Keratinocyte (primary cell): ENCODE data around the gene DHDDS. TPM values are rescaled to one million over a fixed set of nuclear protein-coding genes. Genes with fewer than 3 reads are reported as not detected.
"Not testable (repeated sequence)": the region's sequence is repeated elsewhere in the genome, so short reads cannot be mapped to it uniquely, and the experiment has no call there.

ENCODE experiments used
- DNase-seq: peaks from one replicate; pipeline ENCODE4 v3.0.0-alpha.2; 2011; ENCODE audit warnings: low read depth, missing footprints, low spot score
- FAIRE-seq: peaks from 2 replicates; lab custom pipeline; 2011; peaks lifted over from hg19 to GRCh38; lab: Jason Lieb, UNC
- H2AFZ ChIP-seq: 2 replicates; pipeline ENCODE4 v1.6.0; 2012; ENCODE audit warnings: low read length, control low read depth, inconsistent platforms; ENCODE audit not compliant: control insufficient read depth
- H3K27ac ChIP-seq: 2 replicates; pipeline ENCODE4 v1.5.1; 2011; ENCODE audit warnings: low read length; ENCODE audit not compliant: control insufficient read depth, insufficient read depth
- H3K27me3 ChIP-seq: 3 replicates; pipeline ENCODE4 v1.6.0; 2011; ENCODE audit warnings: low read length; ENCODE audit not compliant: control insufficient read depth, insufficient read depth; ENCODE audit errors: extremely low read depth
- H3K36me3 ChIP-seq, 2 experiments: 2 replicates in 1 of 2; 3 replicates in 1 of 2; pipeline ENCODE4 v1.5.1; 2011; ENCODE audit warnings: low read length in 2 of 2, mild to moderate bottlenecking in 1 of 2; ENCODE audit not compliant: control insufficient read depth in 2 of 2, insufficient read depth in 2 of 2; ENCODE audit errors: extremely low read depth in 1 of 2
- H3K4me1 ChIP-seq: 3 replicates; pipeline ENCODE4 v1.5.1; 2011; ENCODE audit warnings: low read length; ENCODE audit not compliant: control insufficient read depth, insufficient read depth; ENCODE audit errors: extremely low read depth
- H3K4me2 ChIP-seq: 3 replicates; pipeline ENCODE4 v1.6.0; 2011; ENCODE audit warnings: low read depth, low read length; ENCODE audit not compliant: control insufficient read depth, insufficient read depth; ENCODE audit errors: extremely low read depth
- H3K4me3 ChIP-seq, 3 experiments: fragments of 200-600 bp in 1 of 3; sonication (generic) in 1 of 3; 2 replicates in 2 of 3; 3 replicates in 1 of 3; pipeline ENCODE4 v1.5.1; 2011 to 2016; ENCODE audit warnings: low read length in 3 of 3, mild to moderate bottlenecking in 3 of 3, control low read depth in 2 of 3, inconsistent platforms in 1 of 3, low read depth in 1 of 3, mixed read lengths in 1 of 3, mixed run types in 1 of 3, moderate library complexity in 1 of 3; ENCODE audit not compliant: control insufficient read depth in 2 of 3, insufficient read depth in 2 of 3; ENCODE audit errors: extremely low read depth in 1 of 3
- H3K79me2 ChIP-seq: 2 replicates; pipeline ENCODE4 v1.6.0; 2012; ENCODE audit warnings: low read length; ENCODE audit not compliant: control insufficient read depth, insufficient read depth
- H3K9ac ChIP-seq: 3 replicates; pipeline ENCODE4 v1.6.0; 2011; ENCODE audit warnings: low read length; ENCODE audit not compliant: control insufficient read depth, insufficient read depth; ENCODE audit errors: extremely low read depth
- H3K9me1 ChIP-seq: 3 replicates; pipeline ENCODE4 v1.6.0; 2011; ENCODE audit warnings: low read length; ENCODE audit not compliant: control insufficient read depth, insufficient read depth; ENCODE audit errors: extremely low read depth
- H3K9me3 ChIP-seq: 2 replicates; pipeline ENCODE4 v1.5.1; 2012; ENCODE audit warnings: low read depth, low read length; ENCODE audit not compliant: control insufficient read depth
- H4K20me1 ChIP-seq: 3 replicates; pipeline ENCODE4 v1.6.0; 2011; ENCODE audit warnings: low read length; ENCODE audit not compliant: control insufficient read depth, insufficient read depth; ENCODE audit errors: extremely low read depth
- CTCF ChIP-seq, 3 experiments: IDR thresholded peaks in 1 of 3; conservative IDR thresholded peaks in 1 of 3; optimal IDR thresholded peaks in 1 of 3; 2 replicates in 2 of 3; 3 replicates in 1 of 3; pipeline versions ENCODE3 to v1.5.1; 2011; ENCODE audit warnings: low read length in 3 of 3, mild to moderate bottlenecking in 3 of 3, moderate library complexity in 2 of 3, control low read depth in 1 of 3, inconsistent platforms in 1 of 3; ENCODE audit not compliant: insufficient read depth in 2 of 3; ENCODE audit errors: extremely low read depth in 1 of 3
- EZH2 ChIP-seq: IDR thresholded peaks from one replicate; pipeline ENCODE4 v1.6.1; 2012; ENCODE audit warnings: inconsistent platforms, mild to moderate bottlenecking, low read length, moderate library complexity
- dilution Hi-C: fragments of 300-500 bp; cut with MboI; formaldehyde crosslinking; loops from one replicate; pipeline ENCODE4 v1.7.0; 2020; ENCODE audit warnings: low sequenced_read_pairs; ENCODE audit not compliant: extremely low pct_ligation_motif_present
- polyA minus RNA-seq, 3 experiments: library from RNA; depleted of rRNA, polyadenylated mRNA; stranded (reverse); fragments of >200 nt; gene quantifications; 1 replicate in 1 of 3; 2 replicates in 1 of 3; 3 replicates in 1 of 3; pipeline ENCODE4 v1.2.3, GENCODE V29; 2011
- polyA plus RNA-seq, 5 experiments: library from polyadenylated mRNA; depleted of rRNA in 3 of 5; stranded (reverse) in 3 of 5; stranded (forward) in 1 of 5; unstranded in 1 of 5; fragments of >200 nt; gene quantifications; 1 replicate in 1 of 5; 2 replicates in 3 of 5; 3 replicates in 1 of 5; pipeline versions ENCODE4 v1.2.1 to v1.2.3, GENCODE V29; 2011 to 2012; ENCODE audit warnings: missing spikeins in 2 of 5, low read depth in 1 of 5, low replicate concordance in 1 of 5

The DHDDS gene
- polyA plus RNA-seq (39.5 to 56.5 TPM (median 41.2 TPM) in 3 replicates), polyA minus RNA-seq (33.5 to 46.8 TPM (median 39.8 TPM) in 3 replicates)
- 37.9 TPM for polyA plus RNA-seq (2011; ENCODE audit: low read depth)
- polyA plus RNA-seq (2011; cell fraction: cytosol; rRNA removed): 31.3 and 36.1 TPM in 2 replicates
- 74.9 and 81.9 TPM in 2 replicates for polyA plus RNA-seq (2011; cell fraction: nucleus; rRNA removed)
- polyA plus RNA-seq (2012; ENCODE audit: low replicate concordance): 28.7 and 41.6 TPM in 2 replicates
- polyA minus RNA-seq (2011; cell fraction: cytosol; rRNA and poly(A)+ RNA removed): 33.0 TPM
- polyA minus RNA-seq (2011; cell fraction: nucleus; rRNA and poly(A)+ RNA removed): 27.5 and 48.2 TPM in 2 replicates

GRCh38 chr1:26431979-26432695 is at the start of gene DHDDS:
TSS of gene DHDDS (plus strand) at chr1:26432321. CDS start at chr1:26432946, 625 bp downstream.
- FAIRE-seq: peak; percentile 88
- dilution Hi-C loops: no loop called here

GRCh38 chr1:26384076-26384475 is 48.0 kb upstream of the DHDDS start:
- H3K9ac ChIP-seq: no peak overlapping the region
- no peaks in the 10 kb centered on the region for H3K27me3 ChIP-seq
- H4K20me1 ChIP-seq: no peaks in the 10 kb centered on the region
- H3K27ac ChIP-seq: no peak overlapping the region
- dilution Hi-C loops: no loop called here
- H3K9me3 ChIP-seq: no peaks in the 10 kb centered on the region
- H3K4me1 ChIP-seq: peaks cover 2% of the 10 kb centered on the region
- no peaks in the 10 kb centered on the region for H3K9me1 ChIP-seq
- H3K4me3 ChIP-seq: no peak overlapping the region
- H3K79me2 ChIP-seq: no peaks in the 10 kb centered on the region
- no peaks in the 10 kb centered on the region for H3K36me3 ChIP-seq
- TF ChIP-seq EZH2 (no peak), CTCF (optimal IDR thresholded peaks at IDR 0.05 in 1 of 3, IDR thresholded peaks at IDR 0.05 in 1 of 3, conservative IDR thresholded peaks at IDR 0.05 in 1 of 3; ENCODE audit: extremely low read depth in 1 of 3, insufficient read depth in 2 of 3, low read length in 3 of 3) (no peak)
- H3K4me2 ChIP-seq: no peak overlapping the region
- FAIRE-seq (no peak), DNase-seq (no peak)
- no peak overlapping the region for H2AFZ ChIP-seq

More at GRCh38 chr1:26431979-26432695, at the start of gene DHDDS:
- H3K36me3 ChIP-seq: peaks cover 4 to 14% of the 10 kb centered on the region in 2 experiments
- H3K27me3 ChIP-seq: no peaks in the 10 kb centered on the region
- peak within 1 kb of the TSS; percentile 100 for H2AFZ ChIP-seq
- H3K9me1 ChIP-seq: no peaks in the 10 kb centered on the region
- peak within 1 kb of the TSS; percentile 92 for H3K9ac ChIP-seq
- no peaks in the 10 kb centered on the region for H4K20me1 ChIP-seq
- H3K9me3 ChIP-seq: no peaks in the 10 kb centered on the region
- H3K4me3 ChIP-seq: peak within 1 kb of the TSS; percentile 69 to 99 (median 87)
- peak within 1 kb of the TSS; percentile 92 for H3K27ac ChIP-seq
- H3K4me1 ChIP-seq: peaks cover 20% of the 10 kb centered on the region
- peaks cover 9% of the 10 kb centered on the region for H3K79me2 ChIP-seq
- H3K4me2 ChIP-seq: peak within 1 kb of the TSS; percentile 73
- TF ChIP-seq CTCF (optimal IDR thresholded peaks at IDR 0.05 in 1 of 3, IDR thresholded peaks at IDR 0.05 in 1 of 3, conservative IDR thresholded peaks at IDR 0.05 in 1 of 3; ENCODE audit: extremely low read depth in 1 of 3, insufficient read depth in 2 of 3, low read length in 3 of 3) (no peak), EZH2 (no peak)
- peak; percentile 88 for DNase-seq

- H3K9me1 ChIP-seq, H3K4me3 ChIP-seq, H3K9me3 ChIP-seq, H3K4me1 ChIP-seq, H3K27me3 ChIP-seq, H3K9ac ChIP-seq, H3K36me3 ChIP-seq, H3K79me2 ChIP-seq, H2AFZ ChIP-seq, H4K20me1 ChIP-seq, H3K4me2 ChIP-seq, H3K27ac ChIP-seq, FAIRE-seq, DNase-seq, dilution Hi-C loops: not testable (repeated sequence)
These were observed 47.1 kb upstream of the DHDDS start for GRCh38 chr1:26385063-26385462.
